ENCODE measurements around the gene KCTD15.

The KCTD15 gene

DNA sequence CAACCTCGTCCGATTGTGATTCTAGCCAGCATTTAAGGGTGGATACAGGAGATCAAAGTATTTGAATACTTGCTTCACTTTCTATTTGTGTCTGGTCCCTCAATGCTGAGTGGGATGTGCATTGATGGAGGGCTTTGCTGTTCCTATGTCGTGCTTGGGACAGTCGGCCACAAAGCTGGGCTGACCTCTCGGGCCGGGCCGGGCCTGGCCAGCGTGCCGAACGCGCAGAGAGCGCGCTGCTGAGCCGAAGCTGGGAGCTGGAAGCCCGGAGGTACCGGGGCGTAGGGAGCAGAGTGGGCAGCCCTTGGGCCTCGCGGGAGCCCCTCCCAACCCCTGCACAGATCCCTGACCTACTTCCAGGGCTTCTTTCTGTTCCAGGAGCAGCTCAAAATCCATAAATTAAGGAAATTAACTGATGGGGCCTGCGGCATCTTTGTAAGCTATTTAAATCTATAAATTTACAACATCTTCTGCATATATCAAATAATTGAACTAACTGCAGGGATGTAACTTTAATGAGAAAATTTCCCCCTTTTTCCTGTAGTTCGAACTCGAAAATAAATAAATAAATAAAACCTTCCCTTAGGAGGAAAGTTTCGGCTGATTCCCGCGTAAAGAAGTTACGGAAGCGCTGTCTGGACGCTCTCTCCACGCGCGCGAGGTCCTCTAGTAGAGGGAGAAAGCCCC, 1.8 kb upstream of the KCTD15 start:
- H3K4me3 ChIP-seq (ENCODE audit: control insufficient read depth, low read depth, low read length) = peak overlapping the region; percentile 74
- no peak for DNase-seq (ENCODE audit: low read depth)
- TF ChIP-seq, protein P1, sequence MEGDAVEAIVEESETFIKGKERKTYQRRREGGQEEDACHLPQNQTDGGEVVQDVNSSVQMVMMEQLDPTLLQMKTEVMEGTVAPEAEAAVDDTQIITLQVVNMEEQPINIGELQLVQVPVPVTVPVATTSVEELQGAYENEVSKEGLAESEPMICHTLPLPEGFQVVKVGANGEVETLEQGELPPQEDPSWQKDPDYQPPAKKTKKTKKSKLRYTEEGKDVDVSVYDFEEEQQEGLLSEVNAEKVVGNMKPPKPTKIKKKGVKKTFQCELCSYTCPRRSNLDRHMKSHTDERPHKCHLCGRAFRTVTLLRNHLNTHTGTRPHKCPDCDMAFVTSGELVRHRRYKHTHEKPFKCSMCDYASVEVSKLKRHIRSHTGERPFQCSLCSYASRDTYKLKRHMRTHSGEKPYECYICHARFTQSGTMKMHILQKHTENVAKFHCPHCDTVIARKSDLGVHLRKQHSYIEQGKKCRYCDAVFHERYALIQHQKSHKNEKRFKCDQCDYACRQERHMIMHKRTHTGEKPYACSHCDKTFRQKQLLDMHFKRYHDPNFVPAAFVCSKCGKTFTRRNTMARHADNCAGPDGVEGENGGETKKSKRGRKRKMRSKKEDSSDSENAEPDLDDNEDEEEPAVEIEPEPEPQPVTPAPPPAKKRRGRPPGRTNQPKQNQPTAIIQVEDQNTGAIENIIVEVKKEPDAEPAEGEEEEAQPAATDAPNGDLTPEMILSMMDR (IDR thresholded peaks at IDR 0.05; ENCODE audit: control insufficient read depth, insufficient read depth, low read depth, low read length, missing control alignments) = no peak

DNA sequence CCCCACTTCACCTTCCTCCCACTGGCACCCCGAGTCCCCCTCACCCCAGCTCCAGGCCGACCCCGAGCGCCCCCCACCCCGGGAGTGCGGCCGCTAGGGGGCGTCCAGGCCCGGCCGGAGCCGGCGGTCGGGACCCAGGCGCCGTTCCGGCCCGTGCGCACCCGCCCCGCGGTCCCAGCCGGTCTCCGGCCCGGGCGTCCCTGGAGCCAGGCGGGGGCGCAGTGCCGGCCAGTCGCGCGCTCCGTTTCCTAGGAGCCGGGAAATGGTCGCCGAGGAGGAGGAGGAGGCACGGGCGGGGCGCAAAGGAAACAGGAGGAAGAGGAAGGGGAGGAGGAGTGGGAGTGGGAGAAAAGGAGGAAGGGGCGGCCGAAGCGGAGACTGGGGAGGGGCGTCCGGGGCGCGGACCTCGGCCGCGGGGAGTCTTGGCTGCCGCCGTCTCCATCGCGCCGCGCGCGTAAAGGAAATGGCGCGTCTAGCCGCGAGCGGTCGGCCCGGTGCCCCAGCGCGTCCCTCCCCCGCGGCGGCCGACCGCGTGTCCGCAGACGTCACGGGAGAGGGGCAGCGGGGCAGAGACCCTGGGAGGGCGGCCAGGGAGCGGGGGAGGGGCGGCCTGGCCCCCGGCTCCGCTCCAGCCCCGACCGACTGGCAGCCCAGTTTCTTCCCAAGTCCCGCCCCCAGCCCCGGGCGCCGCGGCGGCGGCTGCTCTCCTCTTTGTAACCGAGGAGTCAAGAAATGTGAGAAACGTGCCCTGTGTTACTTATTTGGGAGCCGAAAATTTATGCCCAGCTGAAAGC, 1.1 kb upstream of the KCTD15 start:
- no peak for DNase-seq (ENCODE audit: low read depth)
- H3K4me3 ChIP-seq (ENCODE audit: control insufficient read depth, low read depth, low read length) = peak overlapping the region; percentile 74
- TF ChIP-seq, protein P1 (IDR thresholded peaks at IDR 0.05; ENCODE audit: control insufficient read depth, insufficient read depth, low read depth, low read length, missing control alignments) = peak; percentile 56

DNA sequence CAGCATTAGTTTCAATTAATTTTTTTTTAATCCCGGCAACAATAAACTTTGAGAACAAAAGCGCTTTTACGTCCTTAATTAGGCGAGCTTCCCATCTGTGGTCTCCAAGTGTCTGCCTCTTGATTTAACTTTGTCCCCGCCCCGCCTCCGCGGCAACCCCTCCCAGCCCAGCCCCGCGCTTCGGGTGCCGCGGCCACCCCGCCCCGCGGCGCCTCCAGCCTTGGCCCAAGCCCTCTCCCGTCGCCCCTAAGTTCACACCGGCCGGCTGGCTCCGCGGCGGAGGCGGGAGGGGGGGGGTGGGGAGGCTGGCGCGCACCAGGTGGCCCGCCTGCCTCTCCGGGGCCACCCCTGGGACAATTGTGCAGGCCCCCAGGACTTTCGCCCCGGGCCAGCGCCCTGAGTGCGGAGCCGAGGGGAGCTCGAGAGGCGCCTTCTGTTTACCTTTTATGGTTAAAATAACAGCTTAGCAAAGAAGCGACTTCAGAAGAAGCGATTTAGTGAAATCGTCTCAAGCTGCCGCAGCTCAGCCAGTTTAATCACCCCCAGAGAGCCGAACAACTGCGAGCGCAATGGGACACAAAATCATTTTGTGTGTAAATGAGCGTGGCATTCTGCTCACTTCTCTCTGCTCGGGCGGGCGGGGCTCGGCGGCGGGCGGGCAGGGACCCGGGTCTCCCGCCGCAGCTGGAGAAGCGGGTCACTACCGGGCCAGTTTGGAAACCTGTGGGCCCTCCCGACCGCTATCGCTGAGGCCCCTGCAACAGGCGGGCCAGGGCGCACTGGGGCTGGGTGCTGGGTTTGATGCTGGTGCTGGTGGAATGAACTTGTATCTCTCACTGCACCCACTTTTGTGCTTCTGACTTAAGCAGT, 1.4 kb downstream of the KCTD15 start:
- TF ChIP-seq, protein P1 (IDR thresholded peaks at IDR 0.05; ENCODE audit: control insufficient read depth, insufficient read depth, low read depth, low read length, missing control alignments) = no peak
- no peak for DNase-seq (ENCODE audit: low read depth)
- peak overlapping the region; percentile 74 for H3K4me3 ChIP-seq (ENCODE audit: control insufficient read depth, low read depth, low read length)

DNA sequence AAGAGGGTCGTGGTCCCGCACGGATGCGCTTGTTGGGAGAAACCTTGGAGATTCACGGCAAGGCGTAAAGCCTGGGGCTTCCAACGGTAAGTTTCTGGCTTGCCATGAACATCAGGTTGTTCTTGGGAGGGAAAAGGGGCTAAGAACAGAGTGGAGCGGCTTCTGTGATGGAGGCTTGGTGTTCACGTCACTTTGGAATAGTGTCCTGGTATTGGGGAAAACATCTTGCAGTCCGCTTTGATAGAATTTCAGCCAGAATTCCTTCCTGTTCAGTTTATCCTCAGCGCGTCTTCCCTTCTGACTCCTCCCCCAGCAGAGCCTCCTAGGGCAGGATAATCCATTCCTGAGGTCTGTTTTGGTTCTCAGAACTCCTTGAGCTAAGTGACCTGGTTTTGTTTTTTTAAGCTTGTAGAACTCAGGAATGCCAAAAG, 2.0 kb downstream of the KCTD15 start:
- TF ChIP-seq, protein P1 (IDR thresholded peaks at IDR 0.05; ENCODE audit: control insufficient read depth, insufficient read depth, low read depth, low read length, missing control alignments) = no peak
- no peak for DNase-seq (ENCODE audit: low read depth)
- no peak overlapping the region for H3K4me3 ChIP-seq (ENCODE audit: control insufficient read depth, low read depth, low read length)

DNA sequence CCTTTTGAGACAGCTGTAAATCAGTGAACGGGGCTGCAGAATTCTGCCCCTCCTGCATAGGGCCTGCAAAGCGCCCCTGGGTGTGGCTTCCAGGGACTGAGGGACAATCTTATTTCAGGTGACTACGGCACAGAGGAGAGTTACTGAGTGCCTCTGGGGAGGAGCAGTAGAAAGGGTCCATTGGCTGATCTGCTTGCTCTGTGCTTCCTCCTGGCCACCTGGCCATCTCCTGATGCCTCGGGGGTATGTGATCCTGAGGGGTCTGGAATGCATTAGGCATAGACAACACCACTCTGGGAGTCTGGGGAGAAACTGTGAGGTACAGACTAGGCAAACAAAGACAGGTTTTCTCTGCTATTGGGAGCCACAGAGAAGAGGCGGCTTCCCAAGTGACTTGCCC, 2.8 kb downstream of the KCTD15 start:
- no peak for DNase-seq (ENCODE audit: low read depth)
- no peak overlapping the region for H3K4me3 ChIP-seq (ENCODE audit: control insufficient read depth, low read depth, low read length)
- TF ChIP-seq, protein P1 (IDR thresholded peaks at IDR 0.05; ENCODE audit: control insufficient read depth, insufficient read depth, low read depth, low read length, missing control alignments) = no peak

DNA sequence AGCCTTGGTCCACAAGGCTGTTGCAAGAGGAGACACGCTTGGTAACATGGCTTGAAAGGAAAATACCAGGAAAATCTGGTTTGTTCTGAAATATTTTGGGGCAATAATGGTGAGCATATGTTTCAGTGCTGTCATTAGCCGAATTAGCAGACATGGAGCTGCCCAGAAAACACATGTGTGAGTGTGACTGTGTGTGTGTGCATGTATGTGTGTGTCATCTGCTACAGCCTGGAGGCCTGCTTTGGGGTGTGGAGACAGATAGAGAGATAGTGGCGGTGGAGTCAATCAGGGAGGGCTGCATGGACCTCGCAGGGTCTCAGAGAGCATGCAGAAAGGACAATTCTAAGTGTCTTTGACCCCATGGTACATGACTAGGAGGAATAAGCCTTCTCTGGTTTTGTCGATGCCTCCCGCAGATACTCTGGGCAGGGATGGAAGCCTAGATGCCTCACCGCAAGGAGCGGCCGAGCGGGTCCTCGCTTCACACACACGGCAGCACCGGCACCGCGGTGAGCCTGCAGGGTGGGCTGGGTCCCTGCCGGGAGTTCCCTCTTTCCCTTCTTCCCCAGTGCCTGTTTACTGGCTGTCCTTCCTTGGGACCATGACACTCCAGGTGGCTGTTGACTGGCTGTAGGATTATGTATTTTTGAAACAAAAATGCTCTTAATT, 3.5 kb downstream of the KCTD15 start:
- TF ChIP-seq, protein P1 (IDR thresholded peaks at IDR 0.05; ENCODE audit: control insufficient read depth, insufficient read depth, low read depth, low read length, missing control alignments) = no peak
- DNase-seq (ENCODE audit: low read depth) = no peak
- H3K4me3 ChIP-seq (ENCODE audit: control insufficient read depth, low read depth, low read length) = no peak overlapping the region
